Measurements from ENCODE around the gene PPP1R9A.

The PPP1R9A gene

DNA sequence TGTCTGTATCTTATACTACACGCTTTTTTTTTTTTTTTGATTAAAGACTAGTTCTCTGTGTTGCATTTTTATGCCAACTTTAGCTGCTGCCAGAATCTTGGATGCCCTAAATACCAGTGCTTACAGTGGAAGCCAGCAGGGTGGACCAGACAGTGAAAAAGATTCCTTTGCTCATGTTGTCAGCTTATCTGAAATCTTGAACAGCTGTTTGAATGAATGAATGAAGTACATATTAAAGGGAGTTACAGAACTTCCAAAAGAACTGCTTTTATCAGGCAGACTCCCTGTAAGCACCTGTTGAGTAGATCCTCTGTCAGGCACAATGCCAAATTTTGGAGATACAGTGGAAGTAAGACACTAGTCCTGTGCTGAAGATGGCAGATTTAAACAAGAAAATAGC is 184.9 kb downstream of the PPP1R9A start:
- Histone ChIP-seq H3K36me3 (ENCODE audit: control insufficient read depth in 1 of 2, insufficient read depth in 2 of 2, low read length in 2 of 2) (no peaks in the 10 kb centered on the region), H3K9me3 (ENCODE audit: control insufficient read depth in 1 of 2, low read length in 2 of 2) (no peaks in the 10 kb centered on the region), H3K27me3 (ENCODE audit: control insufficient read depth in 1 of 2, insufficient read depth in 2 of 2, low read length in 2 of 2) (no peaks in the 10 kb centered on the region), H3K4me1 (ENCODE audit: control insufficient read depth in 1 of 2, insufficient read depth in 2 of 2, low read length in 2 of 2) (no peaks in the 10 kb centered on the region), H3K9ac (ENCODE audit: low read depth in 1 of 2, low read length in 2 of 2) (no peak overlapping the region), H3K27ac (ENCODE audit: low read depth, low read length) (no peak overlapping the region), H3K4me3 (ENCODE audit: low read depth in 1 of 2, low read length in 2 of 2) (no peak overlapping the region)

DNA sequence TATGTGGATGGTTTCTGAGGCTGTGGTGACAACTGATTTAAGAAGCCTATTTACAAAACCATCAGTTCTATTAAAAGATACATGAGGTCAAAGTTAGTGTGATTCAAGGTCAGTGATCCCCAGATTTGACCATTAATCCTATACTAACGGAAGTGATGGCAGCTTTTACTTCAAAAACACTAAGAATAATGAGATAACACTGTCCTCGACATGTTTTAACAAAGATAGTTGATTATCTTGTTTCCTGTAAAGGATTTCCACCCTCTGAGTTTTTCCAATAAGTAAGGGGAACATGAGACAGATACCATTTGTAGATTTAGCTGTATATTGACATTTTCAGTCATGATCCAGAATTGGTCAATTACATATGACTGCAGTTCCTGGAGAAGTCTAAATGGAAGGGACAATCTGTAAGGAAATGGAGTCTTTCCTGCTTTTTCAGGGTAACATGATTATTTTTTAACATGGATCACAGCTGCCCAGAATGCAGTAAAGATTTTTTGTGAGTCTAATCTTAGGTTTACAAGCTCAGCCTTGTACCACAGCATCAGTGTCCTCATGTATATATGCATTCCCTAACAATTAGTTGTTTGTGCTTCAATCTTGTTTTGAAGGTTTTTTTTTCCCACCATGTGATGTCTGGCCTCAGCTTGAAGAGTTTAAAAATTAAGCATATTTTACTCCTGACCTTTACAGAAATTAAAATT is 188.0 kb downstream of the PPP1R9A start:
- Histone ChIP-seq H3K27me3 (ENCODE audit: control insufficient read depth in 1 of 2, insufficient read depth in 2 of 2, low read length in 2 of 2) (no peaks in the 10 kb centered on the region), H3K36me3 (ENCODE audit: control insufficient read depth in 1 of 2, insufficient read depth in 2 of 2, low read length in 2 of 2) (no peaks in the 10 kb centered on the region), H3K9me3 (ENCODE audit: control insufficient read depth in 1 of 2, low read length in 2 of 2) (no peaks in the 10 kb centered on the region), H3K27ac (ENCODE audit: low read depth, low read length) (no peak overlapping the region), H3K9ac (ENCODE audit: low read depth in 1 of 2, low read length in 2 of 2) (no peak overlapping the region), H3K4me1 (ENCODE audit: control insufficient read depth in 1 of 2, insufficient read depth in 2 of 2, low read length in 2 of 2) (no peaks in the 10 kb centered on the region), H3K4me3 (ENCODE audit: low read depth in 1 of 2, low read length in 2 of 2) (no peak overlapping the region)

DNA sequence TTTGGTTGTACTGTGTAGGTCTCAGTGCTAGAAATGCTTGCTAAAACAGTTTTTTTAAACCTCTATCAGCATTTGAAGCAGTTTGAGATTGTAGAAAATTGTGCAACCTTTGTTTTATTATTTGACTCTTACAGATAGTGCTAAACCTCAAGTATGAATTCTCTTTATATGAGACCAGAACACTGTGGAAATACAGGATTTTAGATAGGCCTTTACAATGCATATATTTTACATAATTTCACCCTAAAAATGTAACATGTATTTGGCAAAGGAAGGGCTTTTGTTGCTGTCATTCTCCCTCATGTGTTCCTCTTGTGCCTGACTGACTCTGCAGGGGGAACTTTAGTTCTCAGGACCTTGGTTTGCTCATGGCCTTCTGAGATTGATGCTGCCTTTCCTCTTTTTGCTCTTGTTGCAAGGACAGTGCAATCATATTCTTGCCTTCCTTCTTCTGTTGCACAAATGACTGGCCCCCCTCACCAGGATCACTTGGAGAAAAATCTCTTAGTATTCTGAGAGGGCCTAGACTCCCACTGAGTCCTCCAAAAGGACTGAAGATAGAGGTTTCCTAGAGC is 188.7 kb downstream of the PPP1R9A start:
- no peak overlapping the region for H3K4me3 ChIP-seq (ENCODE audit: low read depth in 1 of 2, low read length in 2 of 2)
- H3K9me3 ChIP-seq (ENCODE audit: control insufficient read depth in 1 of 2, low read length in 2 of 2): no peaks in the 10 kb centered on the region
- H3K36me3 ChIP-seq (ENCODE audit: control insufficient read depth in 1 of 2, insufficient read depth in 2 of 2, low read length in 2 of 2): no peaks in the 10 kb centered on the region
- no peaks in the 10 kb centered on the region for H3K4me1 ChIP-seq (ENCODE audit: control insufficient read depth in 1 of 2, insufficient read depth in 2 of 2, low read length in 2 of 2)
- no peak overlapping the region for H3K27ac ChIP-seq (ENCODE audit: low read depth, low read length)
- no peak overlapping the region for H3K9ac ChIP-seq (ENCODE audit: low read depth in 1 of 2, low read length in 2 of 2)
- no peaks in the 10 kb centered on the region for H3K27me3 ChIP-seq (ENCODE audit: control insufficient read depth in 1 of 2, insufficient read depth in 2 of 2, low read length in 2 of 2)

DNA sequence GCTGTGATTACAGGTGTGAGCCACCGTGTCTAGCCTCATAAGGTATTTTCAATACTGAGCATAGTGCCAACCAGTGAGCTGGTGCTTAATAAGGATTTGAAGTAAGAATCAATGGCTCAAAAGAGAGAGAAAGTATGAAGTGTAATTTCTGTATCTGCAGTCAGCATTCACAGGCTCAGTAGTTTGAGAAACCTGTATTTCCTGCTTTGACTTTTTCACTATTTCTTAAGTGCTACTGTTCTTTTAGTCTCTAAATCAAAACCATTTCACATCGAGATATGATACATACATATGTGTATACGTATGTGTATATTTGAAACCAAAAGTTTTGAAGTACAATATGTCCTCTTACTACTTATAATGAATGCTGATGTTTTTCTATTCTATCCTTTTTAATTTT is 189.9 kb downstream of the PPP1R9A start:
- Histone ChIP-seq H3K27ac (ENCODE audit: low read depth, low read length) (no peak overlapping the region), H3K4me1 (ENCODE audit: control insufficient read depth in 1 of 2, insufficient read depth in 2 of 2, low read length in 2 of 2) (no peaks in the 10 kb centered on the region), H3K4me3 (ENCODE audit: low read depth in 1 of 2, low read length in 2 of 2) (no peak overlapping the region), H3K36me3 (ENCODE audit: control insufficient read depth in 1 of 2, insufficient read depth in 2 of 2, low read length in 2 of 2) (no peaks in the 10 kb centered on the region), H3K9ac (ENCODE audit: low read depth in 1 of 2, low read length in 2 of 2) (no peak overlapping the region), H3K9me3 (ENCODE audit: control insufficient read depth in 1 of 2, low read length in 2 of 2) (no peaks in the 10 kb centered on the region), H3K27me3 (ENCODE audit: control insufficient read depth in 1 of 2, insufficient read depth in 2 of 2, low read length in 2 of 2) (no peaks in the 10 kb centered on the region)

DNA sequence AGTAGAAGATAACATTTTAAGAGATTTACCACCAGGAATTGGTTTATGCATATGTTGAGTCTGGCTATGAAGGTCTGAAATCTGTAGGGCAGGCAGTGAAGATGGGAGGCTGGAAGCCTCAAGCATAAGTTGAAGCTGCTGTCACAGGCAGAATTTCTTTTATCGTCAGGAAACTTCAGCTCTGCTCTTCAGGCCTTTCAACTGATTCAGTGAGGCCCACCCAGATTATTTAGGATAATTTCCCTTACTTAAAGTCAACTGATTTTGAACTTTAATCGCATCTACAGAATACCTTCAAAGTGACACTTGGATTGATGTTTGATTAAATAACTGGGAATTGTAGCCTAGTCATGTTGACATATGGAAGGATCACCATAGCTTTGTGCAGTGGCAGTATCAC is 190.5 kb downstream of the PPP1R9A start:
- Histone ChIP-seq H3K27me3 (ENCODE audit: control insufficient read depth in 1 of 2, insufficient read depth in 2 of 2, low read length in 2 of 2) (no peaks in the 10 kb centered on the region), H3K4me3 (ENCODE audit: low read depth in 1 of 2, low read length in 2 of 2) (no peak overlapping the region), H3K9me3 (ENCODE audit: control insufficient read depth in 1 of 2, low read length in 2 of 2) (no peaks in the 10 kb centered on the region), H3K27ac (ENCODE audit: low read depth, low read length) (no peak overlapping the region), H3K9ac (ENCODE audit: low read depth in 1 of 2, low read length in 2 of 2) (no peak overlapping the region), H3K4me1 (ENCODE audit: control insufficient read depth in 1 of 2, insufficient read depth in 2 of 2, low read length in 2 of 2) (no peaks in the 10 kb centered on the region), H3K36me3 (ENCODE audit: control insufficient read depth in 1 of 2, insufficient read depth in 2 of 2, low read length in 2 of 2) (no peaks in the 10 kb centered on the region)

DNA sequence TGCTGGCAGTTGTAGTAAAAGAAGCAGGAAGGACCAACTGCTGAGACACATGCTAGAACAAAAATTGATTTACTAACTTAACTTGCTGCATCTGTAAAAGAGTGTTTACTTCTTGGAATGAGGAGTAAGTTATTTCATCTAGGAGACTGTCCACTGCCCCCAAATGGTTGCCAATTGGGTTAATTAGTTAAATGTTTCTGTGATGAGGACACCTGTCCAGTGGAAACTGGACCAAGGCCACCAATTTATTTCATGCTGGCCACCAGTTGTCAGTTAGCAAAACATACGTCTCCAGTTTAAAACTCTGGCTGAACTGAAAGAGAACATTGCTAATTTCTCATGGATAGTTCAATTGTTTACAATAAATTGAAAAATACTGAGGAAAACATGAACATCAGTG is 191.7 kb downstream of the PPP1R9A start:
- Histone ChIP-seq H3K9ac (ENCODE audit: low read depth in 1 of 2, low read length in 2 of 2) (no peak overlapping the region), H3K36me3 (ENCODE audit: control insufficient read depth in 1 of 2, insufficient read depth in 2 of 2, low read length in 2 of 2) (no peaks in the 10 kb centered on the region), H3K4me3 (ENCODE audit: low read depth in 1 of 2, low read length in 2 of 2) (no peak overlapping the region), H3K9me3 (ENCODE audit: control insufficient read depth in 1 of 2, low read length in 2 of 2) (no peaks in the 10 kb centered on the region), H3K27ac (ENCODE audit: low read depth, low read length) (no peak overlapping the region), H3K27me3 (ENCODE audit: control insufficient read depth in 1 of 2, insufficient read depth in 2 of 2, low read length in 2 of 2) (no peaks in the 10 kb centered on the region), H3K4me1 (ENCODE audit: control insufficient read depth in 1 of 2, insufficient read depth in 2 of 2, low read length in 2 of 2) (no peaks in the 10 kb centered on the region)

DNA sequence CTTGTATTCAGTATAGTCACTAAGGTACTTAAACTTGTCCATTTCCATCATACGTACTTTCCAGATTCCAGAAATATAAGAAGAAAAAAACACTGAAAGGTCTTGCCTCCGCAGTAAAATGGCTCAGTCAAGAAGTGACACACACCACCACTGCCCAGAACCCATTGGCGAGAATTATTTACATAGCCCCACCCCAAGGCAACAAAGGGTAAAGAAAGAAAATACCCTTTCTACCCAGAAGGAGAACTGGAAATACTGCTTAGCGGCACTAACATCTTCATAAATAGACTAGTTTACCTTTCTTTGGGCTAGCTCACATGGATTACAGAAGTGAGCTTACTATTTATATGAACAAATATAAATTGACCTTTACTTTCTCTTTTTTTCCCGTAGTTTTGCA is 194.0 kb downstream of the PPP1R9A start:
- Histone ChIP-seq H3K4me1 (ENCODE audit: control insufficient read depth in 1 of 2, insufficient read depth in 2 of 2, low read length in 2 of 2) (no peaks in the 10 kb centered on the region), H3K27me3 (ENCODE audit: control insufficient read depth in 1 of 2, insufficient read depth in 2 of 2, low read length in 2 of 2) (no peaks in the 10 kb centered on the region), H3K27ac (ENCODE audit: low read depth, low read length) (no peak overlapping the region), H3K4me3 (ENCODE audit: low read depth in 1 of 2, low read length in 2 of 2) (no peak overlapping the region), H3K36me3 (ENCODE audit: control insufficient read depth in 1 of 2, insufficient read depth in 2 of 2, low read length in 2 of 2) (no peaks in the 10 kb centered on the region), H3K9me3 (ENCODE audit: control insufficient read depth in 1 of 2, low read length in 2 of 2) (no peaks in the 10 kb centered on the region), H3K9ac (ENCODE audit: low read depth in 1 of 2, low read length in 2 of 2) (no peak overlapping the region)

DNA sequence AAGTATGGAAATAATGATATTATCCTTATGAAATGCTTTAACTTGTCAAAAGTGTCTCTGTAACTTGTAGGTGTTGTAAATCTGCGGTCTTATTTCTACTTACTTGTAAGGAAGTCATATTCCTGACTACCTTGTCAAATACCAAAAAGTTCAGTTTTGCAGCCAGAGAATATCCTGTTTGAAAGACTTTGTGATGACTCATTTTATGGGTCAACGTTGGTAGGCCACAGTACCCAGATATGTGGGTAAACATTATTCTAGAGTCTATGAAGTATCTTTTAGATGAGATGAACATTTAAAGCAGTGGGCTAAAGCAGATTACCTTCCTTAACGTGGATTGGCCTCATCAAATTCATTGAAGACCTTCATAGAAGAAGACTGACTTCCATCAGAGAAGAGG is 195.3 kb downstream of the PPP1R9A start:
- Histone ChIP-seq H3K4me3 (ENCODE audit: low read depth in 1 of 2, low read length in 2 of 2) (no peak overlapping the region), H3K4me1 (ENCODE audit: control insufficient read depth in 1 of 2, insufficient read depth in 2 of 2, low read length in 2 of 2) (no peaks in the 10 kb centered on the region), H3K27ac (ENCODE audit: low read depth, low read length) (no peak overlapping the region), H3K27me3 (ENCODE audit: control insufficient read depth in 1 of 2, insufficient read depth in 2 of 2, low read length in 2 of 2) (no peaks in the 10 kb centered on the region), H3K36me3 (ENCODE audit: control insufficient read depth in 1 of 2, insufficient read depth in 2 of 2, low read length in 2 of 2) (no peaks in the 10 kb centered on the region), H3K9ac (ENCODE audit: low read depth in 1 of 2, low read length in 2 of 2) (no peak overlapping the region), H3K9me3 (ENCODE audit: control insufficient read depth in 1 of 2, low read length in 2 of 2) (no peaks in the 10 kb centered on the region)

DNA sequence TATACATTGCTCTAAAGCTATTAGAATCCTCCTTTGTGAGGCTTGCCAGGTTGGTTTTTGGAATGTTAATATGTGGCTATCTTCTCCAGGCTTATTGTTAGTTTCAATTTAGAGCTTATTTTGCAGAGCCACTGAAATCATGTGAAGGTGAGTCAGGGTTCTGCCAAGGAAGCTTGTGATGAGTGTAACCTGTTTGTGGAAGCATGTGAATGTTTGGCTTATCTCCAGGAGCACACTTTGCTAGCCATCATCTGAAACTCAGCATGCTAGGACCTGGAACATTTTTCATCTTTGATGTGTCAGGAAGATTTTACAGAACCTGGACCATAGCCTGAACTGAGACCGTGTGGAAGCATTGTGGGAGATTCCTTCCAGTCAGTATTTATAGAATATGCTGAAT is 197.3 kb downstream of the PPP1R9A start:
- H3K27me3 ChIP-seq (ENCODE audit: control insufficient read depth in 1 of 2, insufficient read depth in 2 of 2, low read length in 2 of 2): no peaks in the 10 kb centered on the region
- H3K27ac ChIP-seq (ENCODE audit: low read depth, low read length): no peak overlapping the region
- H3K36me3 ChIP-seq (ENCODE audit: control insufficient read depth in 1 of 2, insufficient read depth in 2 of 2, low read length in 2 of 2): no peaks in the 10 kb centered on the region
- no peaks in the 10 kb centered on the region for H3K4me1 ChIP-seq (ENCODE audit: control insufficient read depth in 1 of 2, insufficient read depth in 2 of 2, low read length in 2 of 2)
- H3K9me3 ChIP-seq (ENCODE audit: control insufficient read depth in 1 of 2, low read length in 2 of 2): no peaks in the 10 kb centered on the region
- H3K4me3 ChIP-seq (ENCODE audit: low read depth in 1 of 2, low read length in 2 of 2): no peak overlapping the region
- H3K9ac ChIP-seq (ENCODE audit: low read depth in 1 of 2, low read length in 2 of 2): no peak overlapping the region

DNA sequence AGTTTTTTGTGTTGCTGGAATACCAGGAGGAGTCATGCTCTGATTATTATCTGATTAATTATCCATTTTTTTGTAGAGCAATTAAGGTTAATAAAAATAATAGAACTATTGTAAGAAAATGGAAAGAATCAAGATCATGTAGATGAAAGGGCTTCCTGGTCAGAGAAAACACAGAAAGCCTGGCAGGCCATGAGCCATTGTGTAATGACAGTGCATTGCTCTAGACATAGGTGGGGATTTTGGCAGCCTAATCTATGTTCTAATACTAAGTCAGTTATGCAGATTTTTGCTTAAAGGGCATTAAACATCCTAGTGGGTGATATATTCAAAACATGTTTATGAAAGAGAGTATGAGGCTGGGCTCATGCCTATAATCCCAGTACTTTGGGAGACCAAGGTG is 198.2 kb downstream of the PPP1R9A start:
- Histone ChIP-seq H3K27me3 (ENCODE audit: control insufficient read depth in 1 of 2, insufficient read depth in 2 of 2, low read length in 2 of 2) (no peaks in the 10 kb centered on the region), H3K4me1 (ENCODE audit: control insufficient read depth in 1 of 2, insufficient read depth in 2 of 2, low read length in 2 of 2) (no peaks in the 10 kb centered on the region), H3K9me3 (ENCODE audit: control insufficient read depth in 1 of 2, low read length in 2 of 2) (no peaks in the 10 kb centered on the region), H3K9ac (ENCODE audit: low read depth in 1 of 2, low read length in 2 of 2) (no peak overlapping the region), H3K27ac (ENCODE audit: low read depth, low read length) (no peak overlapping the region), H3K36me3 (ENCODE audit: control insufficient read depth in 1 of 2, insufficient read depth in 2 of 2, low read length in 2 of 2) (no peaks in the 10 kb centered on the region), H3K4me3 (ENCODE audit: low read depth in 1 of 2, low read length in 2 of 2) (no peak overlapping the region)

Measured in duodenal mucosa (tissue), 2 donors.